Amniotic epithelial cell (primary cell): ENCODE measurements around the gene ATXN1.
A peak's percentile ranks its signal among the peaks of the same experiment; 100 is the strongest.
"Not testable (repeated sequence)": the region's sequence is repeated elsewhere in the genome, so short reads cannot be mapped to it uniquely, and the experiment has no call there.

Experiments used
- DNase-seq: peaks from one replicate; pipeline ENCODE4 v3.0.0-alpha.2; 2010; ENCODE audit warnings: low read depth

The ATXN1 gene

GRCh38 chr6:16615215-16615614, 146.0 kb downstream of the ATXN1 start:
- not testable (repeated sequence) for DNase-seq

- not testable (repeated sequence) for DNase-seq
These were observed 147.1 kb downstream of the ATXN1 start for GRCh38 chr6:16614143-16614542.

GRCh38 chr6:16613504-16613903, 147.8 kb downstream of the ATXN1 start:
- not testable (repeated sequence) for DNase-seq

GRCh38 chr6:16608444-16608843, 152.8 kb downstream of the ATXN1 start:
- no peak for DNase-seq

- DNase-seq, result no peak
These were observed 159.2 kb downstream of the ATXN1 start for GRCh38 chr6:16602035-16602434.

- DNase-seq, result no peak
These were observed 160.6 kb downstream of the ATXN1 start for GRCh38 chr6:16600701-16601100.

- no peak for DNase-seq
These were observed 161.2 kb downstream of the ATXN1 start for GRCh38 chr6:16600026-16600425.

GRCh38 chr6:16596616-16597331, 164.5 kb downstream of the ATXN1 start:
- DNase-seq, result no peak

GRCh38 chr6:16595514-16596120, 165.6 kb downstream of the ATXN1 start:
- no peak for DNase-seq

GRCh38 chr6:16594849-16595248, 166.4 kb downstream of the ATXN1 start:
- no peak for DNase-seq

GRCh38 chr6:16592223-16592911, 168.9 kb downstream of the ATXN1 start:
- no peak for DNase-seq

- DNase-seq, result no peak
These were observed 169.7 kb downstream of the ATXN1 start for GRCh38 chr6:16591396-16592222.

- peak; percentile 43 for DNase-seq
These were observed 175.5 kb downstream of the ATXN1 start for GRCh38 chr6:16585805-16586204.

GRCh38 chr6:16583144-16583762, 178.0 kb downstream of the ATXN1 start:
- DNase-seq, result no peak

- DNase-seq, result no peak
These were observed 178.7 kb downstream of the ATXN1 start for GRCh38 chr6:16582446-16583143.

- no peak for DNase-seq
These were observed 182.5 kb downstream of the ATXN1 start for GRCh38 chr6:16578695-16579285.

- DNase-seq, result peak; percentile 17
These were observed 184.6 kb downstream of the ATXN1 start for GRCh38 chr6:16576451-16577368.

- no peak for DNase-seq
These were observed 185.6 kb downstream of the ATXN1 start for GRCh38 chr6:16575655-16576054.

GRCh38 chr6:16572943-16573342, 188.3 kb downstream of the ATXN1 start:
- DNase-seq, result no peak

- DNase-seq, result no peak
These were observed 188.9 kb downstream of the ATXN1 start for GRCh38 chr6:16572317-16572716.
